Mesendoderm (in vitro differentiated cells): ENCODE measurements around the gene SERPINA3. TPM values are rescaled to one million over a fixed set of nuclear protein-coding genes. Genes with fewer than 3 reads are reported as not detected.

Experiments used
- DNase-seq: peaks from one replicate; pipeline ENCODE4 v3.0.0; 2013
- H2AK5ac ChIP-seq: 2 replicates; pipeline ENCODE4 v1.6.1; 2013; ENCODE audit warnings: low read length, inconsistent platforms
- H2BK120ac ChIP-seq: 2 replicates; pipeline ENCODE4 v1.6.1; 2013; ENCODE audit warnings: low read depth, mild to moderate bottlenecking, low read length, moderate library complexity, mixed read lengths
- H2BK15ac ChIP-seq: replicated peaks from 2 replicates; pipeline ENCODE4 v1.6.1; 2013; ENCODE audit warnings: low read depth, mild to moderate bottlenecking, moderate library complexity
- H2BK5ac ChIP-seq: 2 replicates; pipeline ENCODE4 v1.6.1; 2013; ENCODE audit warnings: low read length, inconsistent platforms
- H3K18ac ChIP-seq: 2 replicates; pipeline ENCODE4 v1.6.1; 2013; ENCODE audit warnings: mild to moderate bottlenecking, low read length, mixed read lengths
- H3K23ac ChIP-seq: one replicate; pipeline ENCODE4 v1.6.1; 2013; ENCODE audit warnings: low read length
- H3K27ac ChIP-seq: 2 replicates; pipeline ENCODE4 v1.5.1; 2013; ENCODE audit warnings: low read depth, mild to moderate bottlenecking, inconsistent platforms, low read length, moderate library complexity
- H3K27me3 ChIP-seq: 2 replicates; pipeline ENCODE4 v1.6.1; 2013; ENCODE audit warnings: low read length, control low read depth, mild to moderate bottlenecking, inconsistent platforms; ENCODE audit not compliant: insufficient read depth, poor library complexity
- H3K36me3 ChIP-seq: 2 replicates; pipeline ENCODE4 v1.6.1; 2013; ENCODE audit warnings: low read length, inconsistent platforms; ENCODE audit not compliant: control insufficient read depth, insufficient read depth
- H3K4ac ChIP-seq: one replicate; pipeline ENCODE4 v1.6.1; 2013; ENCODE audit warnings: low read depth, mild to moderate bottlenecking, low read length, moderate library complexity
- H3K4me1 ChIP-seq: 2 replicates; pipeline ENCODE4 v1.6.1; 2013; ENCODE audit warnings: low read depth, low read length, inconsistent platforms; ENCODE audit not compliant: control insufficient read depth
- H3K4me2 ChIP-seq: 2 replicates; pipeline ENCODE4 v1.6.1; 2013; ENCODE audit warnings: low read length
- H3K4me3 ChIP-seq: 2 replicates; pipeline ENCODE4 v1.5.1; 2013; ENCODE audit warnings: mild to moderate bottlenecking, low read length
- H3K56ac ChIP-seq: one replicate; pipeline ENCODE4 v1.6.1; 2013; ENCODE audit warnings: low read length
- H3K79me1 ChIP-seq: 2 replicates; pipeline ENCODE4 v1.6.1; 2013; ENCODE audit warnings: low read length, inconsistent platforms
- H3K79me2 ChIP-seq: 2 replicates; pipeline ENCODE4 v1.6.1; 2013; ENCODE audit warnings: mild to moderate bottlenecking, low read length; ENCODE audit not compliant: control insufficient read depth, insufficient read depth
- H3K9ac ChIP-seq: 2 replicates; pipeline ENCODE4 v1.6.1; 2013; ENCODE audit warnings: low read length, inconsistent platforms
- H4K5ac ChIP-seq: one replicate; pipeline ENCODE4 v1.6.1; 2013; ENCODE audit warnings: low read length
- H4K8ac ChIP-seq: one replicate; pipeline ENCODE4 v1.6.1; 2013; ENCODE audit warnings: low read depth, mild to moderate bottlenecking, control low read depth, low read length, moderate library complexity
- WGBS: extraction: QIAGEN DNeasy Blood & Tissue Kit; methylation state at CpG from one replicate; pipeline ENCODE4 v1.1.7; 2013; ENCODE audit warnings: low lambda C conversion rate, missing lambda C conversion rate; ENCODE audit not compliant: insufficient coverage; ENCODE audit errors: extremely low coverage; 5-methylcytosine and 5-hydroxymethylcytosine counted together
- polyA plus RNA-seq, 2 experiments: library from polyadenylated mRNA; stranded (reverse); fragments of 200-250 nt; gene quantifications; one replicate each; pipeline ENCODE4 v1.2.3, GENCODE V29; 2013

Gene SERPINA3
- not detected for polyA plus RNA-seq (2013, experiment 1 of 2)
- polyA plus RNA-seq (2013, experiment 2 of 2) = 0.03 TPM

- H3K79me2 ChIP-seq = no peaks in the 10 kb centered on the region
- H3K4me2 ChIP-seq = no peak within 1 kb of the TSS
- H3K4ac ChIP-seq = no peak within 1 kb of the TSS
- H2BK5ac ChIP-seq = no peak within 1 kb of the TSS
- no peak within 1 kb of the TSS for H3K27ac ChIP-seq
- no peak within 1 kb of the TSS for H4K5ac ChIP-seq
- H2BK120ac ChIP-seq = no peak within 1 kb of the TSS
- H3K56ac ChIP-seq = no peak within 1 kb of the TSS
- no peaks in the 10 kb centered on the region for H3K79me1 ChIP-seq
- H3K4me3 ChIP-seq = no peak within 1 kb of the TSS
- H2BK15ac ChIP-seq = no peak within 1 kb of the TSS
- H2AK5ac ChIP-seq = no peak within 1 kb of the TSS
- WGBS = no CpG with 5 or more reads among the region's 4 CpGs
- DNase-seq = no peak
- H3K18ac ChIP-seq = no peak within 1 kb of the TSS
- H3K23ac ChIP-seq = no peak within 1 kb of the TSS
- H3K36me3 ChIP-seq = no peaks in the 10 kb centered on the region
- H3K4me1 ChIP-seq = no peaks in the 10 kb centered on the region
- no peak within 1 kb of the TSS for H4K8ac ChIP-seq
- H3K9ac ChIP-seq = no peak within 1 kb of the TSS
- no peaks in the 10 kb centered on the region for H3K27me3 ChIP-seq
Measured at GRCh38 chr14:94612174-94612573, at the start of gene SERPINA3. SERPINA3 (plus strand) TSS chr14:94612391; CDS start chr14:94614442, 2,051 bp downstream.

- Histone ChIP-seq H3K27me3 (no peaks in the 10 kb centered on the region), H3K4me3 (no peak overlapping the region), H3K79me1 (no peaks in the 10 kb centered on the region), H3K36me3 (no peaks in the 10 kb centered on the region), H2AK5ac (no peak overlapping the region), H2BK120ac (no peak overlapping the region), H3K18ac (no peak overlapping the region), H3K9ac (no peak overlapping the region), H3K56ac (no peak overlapping the region), H2BK15ac (no peak overlapping the region), H2BK5ac (no peak overlapping the region), H3K4me1 (no peaks in the 10 kb centered on the region), H3K23ac (no peak overlapping the region), H4K5ac (no peak overlapping the region), H3K79me2 (no peaks in the 10 kb centered on the region), H3K4me2 (no peak overlapping the region), H3K4ac (no peak overlapping the region), H4K8ac (no peak overlapping the region), H3K27ac (no peak overlapping the region)
- WGBS = no CpG with 5 or more reads among the region's 16 CpGs
- DNase-seq = no peak
Measured at GRCh38 chr14:94562941-94563883, 49.0 kb upstream of the SERPINA3 start.

- Histone ChIP-seq H3K23ac (no peak overlapping the region), H3K27ac (no peak overlapping the region), H4K8ac (no peak overlapping the region), H3K4me1 (no peaks in the 10 kb centered on the region), H3K27me3 (no peaks in the 10 kb centered on the region), H3K18ac (no peak overlapping the region), H3K79me1 (no peaks in the 10 kb centered on the region), H3K36me3 (no peaks in the 10 kb centered on the region), H3K4ac (no peak overlapping the region), H3K4me3 (no peak overlapping the region), H2BK15ac (no peak overlapping the region), H3K79me2 (no peaks in the 10 kb centered on the region), H3K9ac (no peak overlapping the region), H2BK120ac (no peak overlapping the region), H2BK5ac (no peak overlapping the region), H2AK5ac (no peak overlapping the region), H4K5ac (no peak overlapping the region), H3K56ac (no peak overlapping the region), H3K4me2 (no peak overlapping the region)
- DNase-seq = no peak
Measured at GRCh38 chr14:94564381-94564780, 47.8 kb upstream of the SERPINA3 start.

GRCh38 chr14:94568186-94568585 is 44.0 kb upstream of the SERPINA3 start:
- H3K4me1 ChIP-seq = no peaks in the 10 kb centered on the region
- H3K4ac ChIP-seq = no peak overlapping the region
- no peak overlapping the region for H3K56ac ChIP-seq
- H3K79me2 ChIP-seq = no peaks in the 10 kb centered on the region
- no peak overlapping the region for H3K27ac ChIP-seq
- no CpG with 5 or more reads among the region's 9 CpGs for WGBS
- H3K4me3 ChIP-seq = no peak overlapping the region
- H4K5ac ChIP-seq = no peak overlapping the region
- no peak overlapping the region for H2BK120ac ChIP-seq
- DNase-seq = no peak
- no peak overlapping the region for H4K8ac ChIP-seq
- H3K23ac ChIP-seq = no peak overlapping the region
- no peak overlapping the region for H3K4me2 ChIP-seq
- H2AK5ac ChIP-seq = no peak overlapping the region
- H3K18ac ChIP-seq = no peak overlapping the region
- no peak overlapping the region for H3K9ac ChIP-seq
- H2BK15ac ChIP-seq = no peak overlapping the region
- no peaks in the 10 kb centered on the region for H3K79me1 ChIP-seq
- H3K27me3 ChIP-seq = no peaks in the 10 kb centered on the region
- H2BK5ac ChIP-seq = no peak overlapping the region
- no peaks in the 10 kb centered on the region for H3K36me3 ChIP-seq

GRCh38 chr14:94569381-94570001 is 42.7 kb upstream of the SERPINA3 start:
- Histone ChIP-seq H3K27ac (no peak overlapping the region), H3K4me1 (no peaks in the 10 kb centered on the region), H2BK15ac (no peak overlapping the region), H2AK5ac (no peak overlapping the region), H3K79me2 (no peaks in the 10 kb centered on the region), H2BK5ac (no peak overlapping the region), H4K8ac (no peak overlapping the region), H3K79me1 (no peaks in the 10 kb centered on the region), H2BK120ac (no peak overlapping the region), H3K27me3 (no peaks in the 10 kb centered on the region), H3K23ac (no peak overlapping the region), H3K56ac (no peak overlapping the region), H3K4ac (no peak overlapping the region), H3K4me2 (no peak overlapping the region), H3K18ac (no peak overlapping the region), H3K36me3 (no peaks in the 10 kb centered on the region), H3K4me3 (no peak overlapping the region), H4K5ac (no peak overlapping the region), H3K9ac (no peak overlapping the region)
- DNase-seq = no peak
- WGBS = no CpG with 5 or more reads among the region's 20 CpGs
